Measurements from ENCODE around the gene WASHC2A. TPM values are rescaled to one million over a fixed set of nuclear protein-coding genes. Genes with fewer than 3 reads are reported as not detected.
"Not testable (repeated sequence)": the region's sequence is repeated elsewhere in the genome, so short reads cannot be mapped to it uniquely, and the experiment has no call there.

The WASHC2A gene
- total RNA-seq, 1 donor from 2014 or later = 28.4 TPM

GRCh38 chr10:50061548-50061947 is 6.2 kb upstream of the WASHC2A start:
- DNase-seq (ENCODE audit: low spot score) = not testable (repeated sequence)

GRCh38 chr10:50063100-50063499 is 4.7 kb upstream of the WASHC2A start:
- no peak for DNase-seq (ENCODE audit: low spot score)
- intact Hi-C loops (cut with DNase I) = no loop called here

More at GRCh38 chr10:50061548-50061947, 6.2 kb upstream of the WASHC2A start:
- intact Hi-C loops (cut with DNase I) = not testable (repeated sequence)

GRCh38 chr10:50068352-50068659 is 552 bp downstream of the WASHC2A start:
- intact Hi-C loops (cut with DNase I); DNase-seq (ENCODE audit: low spot score): not testable (repeated sequence)

- DNase-seq (ENCODE audit: low spot score); intact Hi-C loops (cut with DNase I): not testable (repeated sequence)
Measured at GRCh38 chr10:50075139-50075538, 7.4 kb downstream of the WASHC2A start.

- intact Hi-C loops (cut with DNase I); DNase-seq (ENCODE audit: low spot score): not testable (repeated sequence)
Measured at GRCh38 chr10:50075544-50075943, 7.8 kb downstream of the WASHC2A start.

GRCh38 chr10:50091304-50091703 is 23.6 kb downstream of the WASHC2A start:
- DNase-seq (ENCODE audit: low spot score); intact Hi-C loops (cut with DNase I): not testable (repeated sequence)

GRCh38 chr10:50092928-50093327 is 25.2 kb downstream of the WASHC2A start:
- DNase-seq (ENCODE audit: low spot score); intact Hi-C loops (cut with DNase I): not testable (repeated sequence)

GRCh38 chr10:50094630-50095029 is 26.9 kb downstream of the WASHC2A start:
- intact Hi-C loops (cut with DNase I); DNase-seq (ENCODE audit: low spot score): not testable (repeated sequence)

- DNase-seq (ENCODE audit: low spot score); intact Hi-C loops (cut with DNase I): not testable (repeated sequence)
Measured at GRCh38 chr10:50095402-50095801, 27.6 kb downstream of the WASHC2A start.

- intact Hi-C loops (cut with DNase I); DNase-seq (ENCODE audit: low spot score): not testable (repeated sequence)
Measured at GRCh38 chr10:50096722-50097121, 29.0 kb downstream of the WASHC2A start.

GRCh38 chr10:50098645-50099044 is 30.9 kb downstream of the WASHC2A start:
- intact Hi-C loops (cut with DNase I) = not testable (repeated sequence)

GRCh38 chr10:50101139-50101582 is 33.4 kb downstream of the WASHC2A start:
- intact Hi-C loops (cut with DNase I); DNase-seq (ENCODE audit: low spot score): not testable (repeated sequence)

More at GRCh38 chr10:50098645-50099044, 30.9 kb downstream of the WASHC2A start:
- not testable (repeated sequence) for DNase-seq (ENCODE audit: low spot score)

GRCh38 chr10:50101747-50102146 is 34.0 kb downstream of the WASHC2A start:
- intact Hi-C loops (cut with DNase I); DNase-seq (ENCODE audit: low spot score): not testable (repeated sequence)

GRCh38 chr10:50102267-50102666 is 34.5 kb downstream of the WASHC2A start:
- DNase-seq (ENCODE audit: low spot score); intact Hi-C loops (cut with DNase I): not testable (repeated sequence)

- DNase-seq (ENCODE audit: low spot score); intact Hi-C loops (cut with DNase I): not testable (repeated sequence)
Measured at GRCh38 chr10:50108999-50109698, 41.4 kb downstream of the WASHC2A start.

GRCh38 chr10:50112419-50113112 is 44.8 kb downstream of the WASHC2A start:
- intact Hi-C loops (cut with DNase I); DNase-seq (ENCODE audit: low spot score): not testable (repeated sequence)

GRCh38 chr10:50126765-50127164 is 59.0 kb downstream of the WASHC2A start:
- intact Hi-C loops (cut with DNase I); DNase-seq (ENCODE audit: low spot score): not testable (repeated sequence)

- intact Hi-C loops (cut with DNase I); DNase-seq (ENCODE audit: low spot score): not testable (repeated sequence)
Measured at GRCh38 chr10:50127770-50128292, 60.1 kb downstream of the WASHC2A start.

- intact Hi-C loops (cut with DNase I); DNase-seq (ENCODE audit: low spot score): not testable (repeated sequence)
Measured at GRCh38 chr10:50131245-50131965, 63.7 kb downstream of the WASHC2A start.

- intact Hi-C loops (cut with DNase I); DNase-seq (ENCODE audit: low spot score): not testable (repeated sequence)
Measured at GRCh38 chr10:50132322-50132721, 64.6 kb downstream of the WASHC2A start.

Measured in cardiac septum (tissue), 1 donor.